ENCODE data around the gene ADD3. TPM values are rescaled to one million over a fixed set of nuclear protein-coding genes. Genes with fewer than 3 reads are reported as not detected.

ADD3 gene
- total RNA-seq, 1 experiment from 2014 or later = 86.7 TPM

DNA sequence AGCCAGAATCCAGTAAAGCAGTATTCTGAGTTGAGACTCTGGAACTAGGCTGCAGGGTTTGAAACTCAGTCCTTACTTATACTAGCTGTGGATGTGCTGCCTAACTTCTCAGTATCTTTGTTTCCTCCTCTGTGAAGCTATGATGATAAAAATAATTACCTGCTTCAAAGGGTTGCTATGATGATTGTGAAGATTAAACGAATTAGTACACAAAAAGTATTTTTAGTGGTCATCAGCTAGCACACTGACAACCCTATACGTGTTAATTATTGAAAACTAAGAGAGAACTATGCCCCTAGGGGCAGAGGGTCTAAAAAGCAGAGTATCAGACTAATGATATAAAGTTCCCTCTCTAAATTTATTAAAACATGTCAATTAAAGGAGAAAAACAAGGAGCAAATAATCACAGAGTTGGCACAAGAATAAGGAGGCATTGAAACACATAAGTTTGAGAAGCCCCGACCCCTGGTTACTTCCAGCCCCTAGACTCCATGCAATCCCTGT lies 34.4 kb upstream of the ADD3 start:
- Mint-ChIP-seq H3K4me3 (no peak overlapping the region), H3K9me3 (no peaks in the 10 kb centered on the region), H3K4me1 (peaks cover 42% of the 10 kb centered on the region), H3K36me3 (no peaks in the 10 kb centered on the region), H3K27me3 (ENCODE audit: low read depth) (no peaks in the 10 kb centered on the region), H3K27ac (no peak overlapping the region)
- CTCF ChIA-PET = interaction anchor here (0.6 to 2.8 kb wide), 4 partner anchors 17 to 253 kb away, joined by 4 to 15 read pairs (median 6); no protein-coding TSS in a partner anchor
- DNase-seq (ENCODE audit: low spot score) (no peak), ATAC-seq (no peak)
- POLR2A ChIA-PET = no interaction called here
- TF ChIP-seq IRF2 (CRISPR knock-in tag; IDR thresholded peaks at IDR 0.05; ENCODE audit: borderline replicate concordance, low read depth) (no peak), CREB1 (CRISPR knock-in tag; IDR thresholded peaks at IDR 0.05) (no peak), MXD4 (CRISPR knock-in tag; IDR thresholded peaks at IDR 0.05; ENCODE audit: borderline replicate concordance) (no peak), NR1H2 (CRISPR knock-in tag; IDR thresholded peaks at IDR 0.05) (no peak), KAT7 (CRISPR knock-in tag; IDR thresholded peaks at IDR 0.05; ENCODE audit: borderline replicate concordance) (no peak), ESRRA (CRISPR knock-in tag; IDR thresholded peaks at IDR 0.05; ENCODE audit: borderline replicate concordance) (no peak), CBFB (CRISPR knock-in tag; IDR thresholded peaks at IDR 0.05; ENCODE audit: low read depth) (no peak), ELF4 (CRISPR knock-in tag; IDR thresholded peaks at IDR 0.05; ENCODE audit: low read depth) (no peak), FOXK1 (CRISPR knock-in tag; IDR thresholded peaks at IDR 0.05) (no peak)
- TF ChIP-seq, protein P1, sequence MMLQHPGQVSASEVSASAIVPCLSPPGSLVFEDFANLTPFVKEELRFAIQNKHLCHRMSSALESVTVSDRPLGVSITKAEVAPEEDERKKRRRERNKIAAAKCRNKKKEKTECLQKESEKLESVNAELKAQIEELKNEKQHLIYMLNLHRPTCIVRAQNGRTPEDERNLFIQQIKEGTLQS (CRISPR knock-in tag; conservative IDR thresholded peaks at IDR 0.05) = no peak
- TF ChIP-seq, protein P2, sequence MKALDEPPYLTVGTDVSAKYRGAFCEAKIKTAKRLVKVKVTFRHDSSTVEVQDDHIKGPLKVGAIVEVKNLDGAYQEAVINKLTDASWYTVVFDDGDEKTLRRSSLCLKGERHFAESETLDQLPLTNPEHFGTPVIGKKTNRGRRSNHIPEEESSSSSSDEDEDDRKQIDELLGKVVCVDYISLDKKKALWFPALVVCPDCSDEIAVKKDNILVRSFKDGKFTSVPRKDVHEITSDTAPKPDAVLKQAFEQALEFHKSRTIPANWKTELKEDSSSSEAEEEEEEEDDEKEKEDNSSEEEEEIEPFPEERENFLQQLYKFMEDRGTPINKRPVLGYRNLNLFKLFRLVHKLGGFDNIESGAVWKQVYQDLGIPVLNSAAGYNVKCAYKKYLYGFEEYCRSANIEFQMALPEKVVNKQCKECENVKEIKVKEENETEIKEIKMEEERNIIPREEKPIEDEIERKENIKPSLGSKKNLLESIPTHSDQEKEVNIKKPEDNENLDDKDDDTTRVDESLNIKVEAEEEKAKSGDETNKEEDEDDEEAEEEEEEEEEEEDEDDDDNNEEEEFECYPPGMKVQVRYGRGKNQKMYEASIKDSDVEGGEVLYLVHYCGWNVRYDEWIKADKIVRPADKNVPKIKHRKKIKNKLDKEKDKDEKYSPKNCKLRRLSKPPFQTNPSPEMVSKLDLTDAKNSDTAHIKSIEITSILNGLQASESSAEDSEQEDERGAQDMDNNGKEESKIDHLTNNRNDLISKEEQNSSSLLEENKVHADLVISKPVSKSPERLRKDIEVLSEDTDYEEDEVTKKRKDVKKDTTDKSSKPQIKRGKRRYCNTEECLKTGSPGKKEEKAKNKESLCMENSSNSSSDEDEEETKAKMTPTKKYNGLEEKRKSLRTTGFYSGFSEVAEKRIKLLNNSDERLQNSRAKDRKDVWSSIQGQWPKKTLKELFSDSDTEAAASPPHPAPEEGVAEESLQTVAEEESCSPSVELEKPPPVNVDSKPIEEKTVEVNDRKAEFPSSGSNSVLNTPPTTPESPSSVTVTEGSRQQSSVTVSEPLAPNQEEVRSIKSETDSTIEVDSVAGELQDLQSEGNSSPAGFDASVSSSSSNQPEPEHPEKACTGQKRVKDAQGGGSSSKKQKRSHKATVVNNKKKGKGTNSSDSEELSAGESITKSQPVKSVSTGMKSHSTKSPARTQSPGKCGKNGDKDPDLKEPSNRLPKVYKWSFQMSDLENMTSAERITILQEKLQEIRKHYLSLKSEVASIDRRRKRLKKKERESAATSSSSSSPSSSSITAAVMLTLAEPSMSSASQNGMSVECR (CRISPR knock-in tag; IDR thresholded peaks at IDR 0.05; ENCODE audit: borderline replicate concordance) = no peak
- TF ChIP-seq, protein P3, sequence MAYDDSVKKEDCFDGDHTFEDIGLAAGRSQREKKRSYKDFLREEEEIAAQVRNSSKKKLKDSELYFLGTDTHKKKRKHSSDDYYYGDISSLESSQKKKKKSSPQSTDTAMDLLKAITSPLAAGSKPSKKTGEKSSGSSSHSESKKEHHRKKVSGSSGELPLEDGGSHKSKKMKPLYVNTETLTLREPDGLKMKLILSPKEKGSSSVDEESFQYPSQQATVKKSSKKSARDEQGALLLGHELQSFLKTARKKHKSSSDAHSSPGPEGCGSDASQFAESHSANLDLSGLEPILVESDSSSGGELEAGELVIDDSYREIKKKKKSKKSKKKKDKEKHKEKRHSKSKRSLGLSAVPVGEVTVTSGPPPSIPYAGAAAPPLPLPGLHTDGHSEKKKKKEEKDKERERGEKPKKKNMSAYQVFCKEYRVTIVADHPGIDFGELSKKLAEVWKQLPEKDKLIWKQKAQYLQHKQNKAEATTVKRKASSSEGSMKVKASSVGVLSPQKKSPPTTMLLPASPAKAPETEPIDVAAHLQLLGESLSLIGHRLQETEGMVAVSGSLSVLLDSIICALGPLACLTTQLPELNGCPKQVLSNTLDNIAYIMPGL (CRISPR knock-in tag; IDR thresholded peaks at IDR 0.05) = no peak
- TF ChIP-seq, protein P4, sequence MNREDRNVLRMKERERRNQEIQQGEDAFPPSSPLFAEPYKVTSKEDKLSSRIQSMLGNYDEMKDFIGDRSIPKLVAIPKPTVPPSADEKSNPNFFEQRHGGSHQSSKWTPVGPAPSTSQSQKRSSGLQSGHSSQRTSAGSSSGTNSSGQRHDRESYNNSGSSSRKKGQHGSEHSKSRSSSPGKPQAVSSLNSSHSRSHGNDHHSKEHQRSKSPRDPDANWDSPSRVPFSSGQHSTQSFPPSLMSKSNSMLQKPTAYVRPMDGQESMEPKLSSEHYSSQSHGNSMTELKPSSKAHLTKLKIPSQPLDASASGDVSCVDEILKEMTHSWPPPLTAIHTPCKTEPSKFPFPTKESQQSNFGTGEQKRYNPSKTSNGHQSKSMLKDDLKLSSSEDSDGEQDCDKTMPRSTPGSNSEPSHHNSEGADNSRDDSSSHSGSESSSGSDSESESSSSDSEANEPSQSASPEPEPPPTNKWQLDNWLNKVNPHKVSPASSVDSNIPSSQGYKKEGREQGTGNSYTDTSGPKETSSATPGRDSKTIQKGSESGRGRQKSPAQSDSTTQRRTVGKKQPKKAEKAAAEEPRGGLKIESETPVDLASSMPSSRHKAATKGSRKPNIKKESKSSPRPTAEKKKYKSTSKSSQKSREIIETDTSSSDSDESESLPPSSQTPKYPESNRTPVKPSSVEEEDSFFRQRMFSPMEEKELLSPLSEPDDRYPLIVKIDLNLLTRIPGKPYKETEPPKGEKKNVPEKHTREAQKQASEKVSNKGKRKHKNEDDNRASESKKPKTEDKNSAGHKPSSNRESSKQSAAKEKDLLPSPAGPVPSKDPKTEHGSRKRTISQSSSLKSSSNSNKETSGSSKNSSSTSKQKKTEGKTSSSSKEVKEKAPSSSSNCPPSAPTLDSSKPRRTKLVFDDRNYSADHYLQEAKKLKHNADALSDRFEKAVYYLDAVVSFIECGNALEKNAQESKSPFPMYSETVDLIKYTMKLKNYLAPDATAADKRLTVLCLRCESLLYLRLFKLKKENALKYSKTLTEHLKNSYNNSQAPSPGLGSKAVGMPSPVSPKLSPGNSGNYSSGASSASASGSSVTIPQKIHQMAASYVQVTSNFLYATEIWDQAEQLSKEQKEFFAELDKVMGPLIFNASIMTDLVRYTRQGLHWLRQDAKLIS (CRISPR knock-in tag; IDR thresholded peaks at IDR 0.05; ENCODE audit: borderline replicate concordance) = no peak
- TF ChIP-seq, protein P5, sequence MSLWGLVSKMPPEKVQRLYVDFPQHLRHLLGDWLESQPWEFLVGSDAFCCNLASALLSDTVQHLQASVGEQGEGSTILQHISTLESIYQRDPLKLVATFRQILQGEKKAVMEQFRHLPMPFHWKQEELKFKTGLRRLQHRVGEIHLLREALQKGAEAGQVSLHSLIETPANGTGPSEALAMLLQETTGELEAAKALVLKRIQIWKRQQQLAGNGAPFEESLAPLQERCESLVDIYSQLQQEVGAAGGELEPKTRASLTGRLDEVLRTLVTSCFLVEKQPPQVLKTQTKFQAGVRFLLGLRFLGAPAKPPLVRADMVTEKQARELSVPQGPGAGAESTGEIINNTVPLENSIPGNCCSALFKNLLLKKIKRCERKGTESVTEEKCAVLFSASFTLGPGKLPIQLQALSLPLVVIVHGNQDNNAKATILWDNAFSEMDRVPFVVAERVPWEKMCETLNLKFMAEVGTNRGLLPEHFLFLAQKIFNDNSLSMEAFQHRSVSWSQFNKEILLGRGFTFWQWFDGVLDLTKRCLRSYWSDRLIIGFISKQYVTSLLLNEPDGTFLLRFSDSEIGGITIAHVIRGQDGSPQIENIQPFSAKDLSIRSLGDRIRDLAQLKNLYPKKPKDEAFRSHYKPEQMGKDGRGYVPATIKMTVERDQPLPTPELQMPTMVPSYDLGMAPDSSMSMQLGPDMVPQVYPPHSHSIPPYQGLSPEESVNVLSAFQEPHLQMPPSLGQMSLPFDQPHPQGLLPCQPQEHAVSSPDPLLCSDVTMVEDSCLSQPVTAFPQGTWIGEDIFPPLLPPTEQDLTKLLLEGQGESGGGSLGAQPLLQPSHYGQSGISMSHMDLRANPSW (CRISPR knock-in tag; conservative IDR thresholded peaks at IDR 0.05; ENCODE audit: low read depth) = no peak

Measured in WTC11 (cell line).